Muscle of back (tissue), 11 donors: ENCODE data around the gene SMPX. TPM values are rescaled to one million over a fixed set of nuclear protein-coding genes. Genes with fewer than 3 reads are reported as not detected.

Source experiments
- DNase-seq, 3 donors: peaks; one replicate each; pipeline versions ENCODE4 v3.0.0 to v3.0.0-alpha.2; 2013
- polyA plus RNA-seq, 10 donors: library from polyadenylated mRNA; unstranded; fragments of 120-200 nt; gene quantifications; one replicate each; pipeline ENCODE4 v1.2.1, GENCODE V29; 2013; ENCODE audit not compliant: insufficient read length in 10 of 10

SMPX gene
- polyA plus RNA-seq, 10 donors, result 174 to 330 (median 257) TPM

- DNase-seq, result no peak
These were observed 40.1 kb downstream of the SMPX start for GRCh38 chrX:21717802-21718201.

- no peak for DNase-seq
These were observed 42.1 kb downstream of the SMPX start for GRCh38 chrX:21715825-21716224.

- no peak for DNase-seq
These were observed 42.6 kb downstream of the SMPX start for GRCh38 chrX:21715337-21715736.

- DNase-seq, result no peak
These were observed 46.1 kb downstream of the SMPX start for GRCh38 chrX:21711848-21712197.

- DNase-seq, result no peak
These were observed 46.6 kb downstream of the SMPX start for GRCh38 chrX:21711129-21711847.

GRCh38 chrX:21708116-21708515 lies 49.8 kb downstream of the SMPX start:
- DNase-seq, result no peak

- no peak for DNase-seq
These were observed 52.7 kb downstream of the SMPX start for GRCh38 chrX:21705225-21705624.

- DNase-seq, result no peak
These were observed 55.2 kb downstream of the SMPX start for GRCh38 chrX:21702725-21703124.

GRCh38 chrX:21700967-21701366 lies 56.9 kb downstream of the SMPX start:
- no peak for DNase-seq

GRCh38 chrX:21700275-21700674 lies 57.6 kb downstream of the SMPX start:
- DNase-seq, result no peak

- DNase-seq, result no peak
These were observed 58.8 kb downstream of the SMPX start for GRCh38 chrX:21699136-21699535.

- no peak for DNase-seq
These were observed 59.6 kb downstream of the SMPX start for GRCh38 chrX:21698272-21698671.

- DNase-seq, result no peak
These were observed 66.4 kb downstream of the SMPX start for GRCh38 chrX:21691512-21692018.

- peak in 1 of 3 donors; percentile 18 for DNase-seq
These were observed 74.0 kb downstream of the SMPX start for GRCh38 chrX:21683941-21684340.

- DNase-seq, result no peak
These were observed 79.8 kb downstream of the SMPX start for GRCh38 chrX:21678048-21678612.

GRCh38 chrX:21675931-21676330 lies 82.0 kb downstream of the SMPX start:
- no peak for DNase-seq

- no peak for DNase-seq
These were observed 83.3 kb downstream of the SMPX start for GRCh38 chrX:21674430-21675186.

GRCh38 chrX:21666679-21667078 lies 91.2 kb downstream of the SMPX start:
- no peak for DNase-seq

- DNase-seq, result no peak
These were observed 91.7 kb downstream of the SMPX start for GRCh38 chrX:21666252-21666651.

GRCh38 chrX:21662761-21663160 lies 95.2 kb downstream of the SMPX start:
- DNase-seq, result no peak

GRCh38 chrX:21661316-21661715 lies 96.6 kb downstream of the SMPX start:
- DNase-seq, result no peak

- no peak for DNase-seq
These were observed 97.8 kb downstream of the SMPX start for GRCh38 chrX:21660156-21660555.

- DNase-seq, result no peak
These were observed 98.6 kb downstream of the SMPX start for GRCh38 chrX:21659320-21659719.
